GM19395 (cell line): Measurements from ENCODE around the gene ZMIZ1.

Experiments used
- ATAC-seq: cut with Tn5 transposase; IDR thresholded peaks from one replicate; pipeline ENCODE4 v1.9.1; 2021; ENCODE audit warnings: mild to moderate bottlenecking, moderate library complexity; ENCODE audit not compliant: unreplicated experiment

The ZMIZ1 gene

GRCh38 chr10:79068562-79069324 is at the start of gene ZMIZ1:
Gene ZMIZ1 (plus strand): TSS chr10:79068966. CDS start chr10:79201633, 132,667 bp downstream.
- ATAC-seq: peak; percentile 75

GRCh38 chr10:79019441-79020014 is 49.2 kb upstream of the ZMIZ1 start:
- no peak for ATAC-seq

- ATAC-seq: no peak
Observed at GRCh38 chr10:79020015-79020491, 48.7 kb upstream of the ZMIZ1 start.

GRCh38 chr10:79020605-79021004 is 48.2 kb upstream of the ZMIZ1 start:
- no peak for ATAC-seq

GRCh38 chr10:79021331-79021907 is 47.3 kb upstream of the ZMIZ1 start:
- ATAC-seq: no peak

- no peak for ATAC-seq
Observed at GRCh38 chr10:79021948-79022499, 46.7 kb upstream of the ZMIZ1 start.

GRCh38 chr10:79022565-79023230 is 46.1 kb upstream of the ZMIZ1 start:
- no peak for ATAC-seq

- no peak for ATAC-seq
Observed at GRCh38 chr10:79023240-79024162, 45.3 kb upstream of the ZMIZ1 start.

GRCh38 chr10:79024296-79024695 is 44.5 kb upstream of the ZMIZ1 start:
- ATAC-seq: no peak

GRCh38 chr10:79024720-79025198 is 44.0 kb upstream of the ZMIZ1 start:
- ATAC-seq: no peak

- ATAC-seq: no peak
Observed at GRCh38 chr10:79025199-79025832, 43.5 kb upstream of the ZMIZ1 start.

- ATAC-seq: no peak
Observed at GRCh38 chr10:79026341-79026761, 42.4 kb upstream of the ZMIZ1 start.

- no peak for ATAC-seq
Observed at GRCh38 chr10:79026806-79027146, 42.0 kb upstream of the ZMIZ1 start.

GRCh38 chr10:79027147-79028055 is 41.4 kb upstream of the ZMIZ1 start:
- no peak for ATAC-seq

GRCh38 chr10:79028056-79028430 is 40.7 kb upstream of the ZMIZ1 start:
- no peak for ATAC-seq

GRCh38 chr10:79028451-79029010 is 40.2 kb upstream of the ZMIZ1 start:
- no peak for ATAC-seq

GRCh38 chr10:79029478-79030390 is 39.0 kb upstream of the ZMIZ1 start:
- no peak for ATAC-seq
